PC-9 (cell line): ENCODE measurements around the gene MYH4. TPM values are rescaled to one million over a fixed set of nuclear protein-coding genes. Genes with fewer than 3 reads are reported as not detected.

ENCODE experiments used
- BruUV-seq: library from RNA; stranded (reverse); fragments of 400-500 nt; replicated peaks from 2 replicates; lab custom pipeline; 2021; lab: Mats Ljungman, UMichigan
- CTCF ChIA-PET: fragments of 300-600 bp; sonication (Branson Sonifier 250); formaldehyde crosslinking; loops from one replicate; lab custom pipeline; 2022; ENCODE audit warnings: antibody characterized with exemption; lab: Charles Lee
- POLR2A ChIA-PET: fragments of 300-600 bp; sonication (Branson Sonifier 250); formaldehyde crosslinking; loops from one replicate; lab custom pipeline; 2022; ENCODE audit warnings: antibody characterized with exemption; ENCODE audit not compliant: unreplicated experiment; lab: Charles Lee
- DNase-seq, 2 experiments: peaks; one replicate each; pipeline versions ENCODE4 v3.0.0 to v3.0.0-alpha.2; 2015 to 2022; ENCODE audit warnings: mixed read lengths in 1 of 2
- H2AFZ ChIP-seq: fragments of 200-600 bp; sonication (generic); 2 replicates; pipeline ENCODE4 v1.8.1; 2017; ENCODE audit warnings: antibody characterized with exemption
- H3F3A ChIP-seq: fragments of 200-600 bp; sonication (generic); 2 replicates; pipeline ENCODE4 v1.8.1; 2017; ENCODE audit warnings: antibody characterized with exemption, mild to moderate bottlenecking, low read depth; ENCODE audit not compliant: insufficient read depth
- H3K27ac ChIP-seq: fragments of 200-600 bp; sonication (generic); 2 replicates; pipeline ENCODE4 v1.6.1; 2016; ENCODE audit warnings: mixed run types
- H3K27me3 ChIP-seq: fragments of 200-600 bp; sonication (generic); 2 replicates; pipeline ENCODE4 v1.6.1; 2016; ENCODE audit warnings: low read depth, mixed run types; ENCODE audit not compliant: insufficient read depth
- H3K36me3 ChIP-seq: fragments of 200-600 bp; sonication (generic); 2 replicates; pipeline ENCODE4 v1.6.1; 2016; ENCODE audit warnings: low read depth, mixed run types
- H3K4me1 ChIP-seq: fragments of 200-600 bp; sonication (generic); replicated peaks from 2 replicates; pipeline ENCODE4 v1.6.1; 2016; ENCODE audit warnings: mixed run types; ENCODE audit not compliant: insufficient read depth
- H3K4me2 ChIP-seq: fragments of 200-600 bp; sonication (generic); 2 replicates; pipeline ENCODE4 v1.6.1; 2017; ENCODE audit warnings: mixed run types
- H3K4me3 ChIP-seq: fragments of 200-600 bp; sonication (generic); 2 replicates; pipeline ENCODE4 v1.6.1; 2016; ENCODE audit warnings: mixed run types
- H3K79me2 ChIP-seq: fragments of 200-600 bp; sonication (generic); 2 replicates; pipeline ENCODE4 v1.6.1; 2017; ENCODE audit warnings: low read depth, mixed run types
- H3K9me2 ChIP-seq: fragments of 200-600 bp; sonication (generic); 2 replicates; pipeline ENCODE4 v1.8.1; 2017; ENCODE audit warnings: mild to moderate bottlenecking; ENCODE audit not compliant: insufficient read depth
- H3K9me3 ChIP-seq: fragments of 200-600 bp; sonication (generic); 2 replicates; pipeline ENCODE4 v1.8.1; 2016; ENCODE audit warnings: low read depth; ENCODE audit not compliant: insufficient read depth
- H4K20me1 ChIP-seq: fragments of 200-600 bp; sonication (generic); 2 replicates; pipeline ENCODE4 v1.8.1; 2017; ENCODE audit not compliant: insufficient read depth
- CTCF ChIP-seq: fragments of 200-600 bp; sonication (generic); conservative IDR thresholded peaks from 2 replicates; pipeline ENCODE4 v1.6.1; 2017; ENCODE audit warnings: mixed run types, antibody characterized with exemption, mild to moderate bottlenecking, moderate library complexity
- EZH2 ChIP-seq: fragments of 200-600 bp; sonication (generic); IDR thresholded peaks from 2 replicates; pipeline ENCODE4 v1.8.0; 2017; ENCODE audit warnings: antibody characterized with exemption, low read depth
- intact Hi-C: fragments of 100-400 bp; cut with micrococcal nuclease; formaldehyde crosslinking; loops from one replicate; pipeline ENCODE4 v1.10.0; 2022; ENCODE audit not compliant: unreplicated experiment
- total RNA-seq: library from RNA; stranded (reverse); gene quantifications from 2 replicates; pipeline ENCODE4 v1.2.3, GENCODE V29; 2021

The MYH4 gene
- total RNA-seq, 1 experiment from 2014 or later = not detected

GRCh38 chr17:10457952-10458351 is 11.4 kb downstream of the MYH4 start:
- no peaks in the 10 kb centered on the region for H3K79me2 ChIP-seq
- TF ChIP-seq CTCF (no peak), EZH2 (no peak)
- no peaks in the 10 kb centered on the region for H3K27me3 ChIP-seq
- no peak overlapping the region for H3K4me2 ChIP-seq
- ChIA-PET POLR2A (no interaction called here), CTCF (no interaction called here)
- no peak overlapping the region for H3K27ac ChIP-seq
- H3K4me3 ChIP-seq = no peak overlapping the region
- no TSS peak for BruUV-seq
- H4K20me1 ChIP-seq = no peaks in the 10 kb centered on the region
- H3K9me3 ChIP-seq = no peaks in the 10 kb centered on the region
- DNase-seq = no peak
- no peaks in the 10 kb centered on the region for H3K36me3 ChIP-seq
- H3F3A ChIP-seq = no peaks in the 10 kb centered on the region
- H3K9me2 ChIP-seq = no peaks in the 10 kb centered on the region
- no peaks in the 10 kb centered on the region for H3K4me1 ChIP-seq
- intact Hi-C loops = no loop called here
- no peak overlapping the region for H2AFZ ChIP-seq

- Histone ChIP-seq H3K9me2 (no peaks in the 10 kb centered on the region), H3K9me3 (no peaks in the 10 kb centered on the region), H3K79me2 (no peaks in the 10 kb centered on the region), H3K27me3 (peaks cover 25% of the 10 kb centered on the region), H2AFZ (no peak overlapping the region), H3K4me2 (no peak overlapping the region), H3K27ac (no peak overlapping the region), H4K20me1 (no peaks in the 10 kb centered on the region), H3K36me3 (no peaks in the 10 kb centered on the region), H3F3A (no peaks in the 10 kb centered on the region), H3K4me1 (no peaks in the 10 kb centered on the region), H3K4me3 (no peak overlapping the region)
- ChIA-PET CTCF (no interaction called here), POLR2A (no interaction called here)
- BruUV-seq = no TSS peak
- TF ChIP-seq EZH2 (no peak), CTCF (no peak)
- no peak for DNase-seq
- intact Hi-C loops = no loop called here
These were observed 22.1 kb downstream of the MYH4 start for GRCh38 chr17:10447026-10447931.

- no peak overlapping the region for H2AFZ ChIP-seq
- H3K4me1 ChIP-seq = no peaks in the 10 kb centered on the region
- H3F3A ChIP-seq = no peaks in the 10 kb centered on the region
- intact Hi-C loops = no loop called here
- H3K9me3 ChIP-seq = no peaks in the 10 kb centered on the region
- no TSS peak for BruUV-seq
- ChIA-PET POLR2A (no interaction called here), CTCF (no interaction called here)
- no peak for TF ChIP-seq CTCF
- no peak for TF ChIP-seq EZH2
- no peak overlapping the region for H3K4me2 ChIP-seq
- no peak overlapping the region for H3K27ac ChIP-seq
- DNase-seq = no peak
- no peaks in the 10 kb centered on the region for H4K20me1 ChIP-seq
- H3K9me2 ChIP-seq = no peaks in the 10 kb centered on the region
- H3K4me3 ChIP-seq = no peak overlapping the region
- H3K27me3 ChIP-seq = peaks cover 11% of the 10 kb centered on the region; the same call in 1 of the 2 replicates
- no peaks in the 10 kb centered on the region for H3K79me2 ChIP-seq
- no peaks in the 10 kb centered on the region for H3K36me3 ChIP-seq
These were observed 29.5 kb downstream of the MYH4 start for GRCh38 chr17:10439816-10440215.
